Lower leg skin (tissue), 4 donors: ENCODE results near the gene ZDHHC6. TPM values are rescaled to one million over a fixed set of nuclear protein-coding genes. Genes with fewer than 3 reads are reported as not detected.
"Not testable (repeated sequence)": the region's sequence is repeated elsewhere in the genome, so short reads cannot be mapped to it uniquely, and the experiment has no call there.

Source experiments
- DNase-seq, 2 donors: peaks; one replicate each; pipeline ENCODE4 v3.0.0-alpha.2; 2019; ENCODE audit warnings: low spot score in 2 of 2
- H3K4me3 ChIP-seq: fragments of 200-600 bp; sonication (generic); 2 replicates; pipeline ENCODE4 v1.5.1; 2017; ENCODE audit warnings: mild to moderate bottlenecking, low read depth; ENCODE audit not compliant: poor library complexity, severe bottlenecking
- POLR2A ChIP-seq, 2 donors: fragments of 450-650 bp; IDR thresholded peaks; one replicate each; pipeline ENCODE4 v1.6.1; 2016 to 2017; ENCODE audit warnings: antibody characterized with exemption in 2 of 2, mild to moderate bottlenecking in 1 of 2, moderate library complexity in 1 of 2
- WGBS, 2 donors: methylation state at CpG; one replicate each; pipeline ENCODE4 v1.1.5; 2018; 5-methylcytosine and 5-hydroxymethylcytosine counted together
- intact Hi-C: fragments of 100-400 bp; cut with DNase I; formaldehyde crosslinking; loops from one replicate; pipeline ENCODE4 v1.15.0; 2023; ENCODE audit warnings: low total_unique reads
- total RNA-seq, 4 donors: library from RNA; depleted of rRNA; stranded (reverse); fragments of >200 nt; gene quantifications; one replicate each; pipeline ENCODE4 v1.1.0, GENCODE V29; 2016
- TF ChIP-seq, protein P1 (sequence below), 3 donors: fragments of 450-650 bp; IDR thresholded peaks; one replicate each; pipeline ENCODE4 v1.5.1; 2016; ENCODE audit warnings: antibody characterized with exemption in 3 of 3, mild to moderate bottlenecking in 3 of 3, moderate library complexity in 2 of 3

The ZDHHC6 gene
- total RNA-seq, 4 donors from 2014 or later, result 10.0 to 30.6 (median 15.8) TPM

DNA sequence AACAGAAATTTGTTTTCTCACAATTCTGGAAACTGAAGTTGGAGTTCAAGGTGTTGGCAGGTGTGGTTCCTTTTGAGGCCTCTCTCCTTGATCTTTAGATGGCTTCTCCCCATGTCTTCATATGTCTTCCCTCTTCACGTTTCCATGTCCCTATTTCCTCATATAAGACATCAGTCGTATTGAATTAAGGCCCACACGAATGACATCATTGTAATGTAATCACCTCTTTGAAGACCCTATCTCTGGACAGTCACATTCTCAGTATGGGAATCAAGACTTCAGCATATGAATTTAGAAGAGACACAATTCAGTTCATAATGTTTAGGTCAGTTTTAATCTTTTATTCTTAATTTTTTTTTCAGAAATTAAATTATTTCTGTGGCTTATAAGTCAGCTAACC is 20.1 kb upstream of the ZDHHC6 start:
- no peak for DNase-seq
- intact Hi-C loops, result no loop called here
- H3K4me3 ChIP-seq, result no peak overlapping the region
- WGBS, 2 donors, result 93 to 95% methylated on average over 3 of the region's 3 CpGs
- TF ChIP-seq, protein P1, sequence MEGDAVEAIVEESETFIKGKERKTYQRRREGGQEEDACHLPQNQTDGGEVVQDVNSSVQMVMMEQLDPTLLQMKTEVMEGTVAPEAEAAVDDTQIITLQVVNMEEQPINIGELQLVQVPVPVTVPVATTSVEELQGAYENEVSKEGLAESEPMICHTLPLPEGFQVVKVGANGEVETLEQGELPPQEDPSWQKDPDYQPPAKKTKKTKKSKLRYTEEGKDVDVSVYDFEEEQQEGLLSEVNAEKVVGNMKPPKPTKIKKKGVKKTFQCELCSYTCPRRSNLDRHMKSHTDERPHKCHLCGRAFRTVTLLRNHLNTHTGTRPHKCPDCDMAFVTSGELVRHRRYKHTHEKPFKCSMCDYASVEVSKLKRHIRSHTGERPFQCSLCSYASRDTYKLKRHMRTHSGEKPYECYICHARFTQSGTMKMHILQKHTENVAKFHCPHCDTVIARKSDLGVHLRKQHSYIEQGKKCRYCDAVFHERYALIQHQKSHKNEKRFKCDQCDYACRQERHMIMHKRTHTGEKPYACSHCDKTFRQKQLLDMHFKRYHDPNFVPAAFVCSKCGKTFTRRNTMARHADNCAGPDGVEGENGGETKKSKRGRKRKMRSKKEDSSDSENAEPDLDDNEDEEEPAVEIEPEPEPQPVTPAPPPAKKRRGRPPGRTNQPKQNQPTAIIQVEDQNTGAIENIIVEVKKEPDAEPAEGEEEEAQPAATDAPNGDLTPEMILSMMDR (IDR thresholded peaks at IDR 0.05), result no peak
- TF ChIP-seq POLR2A (IDR thresholded peaks at IDR 0.05), result no peak

DNA sequence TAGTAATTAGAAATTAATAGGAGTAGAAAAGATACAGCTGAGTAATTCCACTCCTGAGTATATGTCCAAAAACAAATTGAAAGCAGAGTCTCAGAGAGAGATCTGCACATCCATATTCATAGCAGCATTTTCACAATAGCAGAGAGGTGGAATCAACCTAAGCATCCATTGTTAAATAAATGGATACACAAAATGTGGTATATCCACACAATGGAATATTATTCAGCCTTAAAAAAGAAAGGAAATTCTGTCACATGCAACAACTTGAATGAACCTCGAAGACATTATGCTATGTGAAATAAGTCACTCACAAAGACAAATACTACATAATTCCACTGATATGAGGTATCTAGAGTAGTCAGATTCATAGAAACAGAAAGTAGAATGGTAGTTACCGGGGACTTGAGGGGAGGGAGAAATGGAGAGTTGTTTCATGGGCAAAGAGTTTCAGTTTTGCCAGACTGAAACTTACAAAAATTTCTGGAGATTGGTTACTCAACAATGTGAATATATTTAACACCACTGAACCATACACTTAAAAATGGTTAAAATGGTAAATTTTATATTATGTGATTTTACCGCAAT is 18.7 kb upstream of the ZDHHC6 start:
- 94 to 96% methylated on average over 3 of the region's 3 CpGs for WGBS, 2 donors

DNA sequence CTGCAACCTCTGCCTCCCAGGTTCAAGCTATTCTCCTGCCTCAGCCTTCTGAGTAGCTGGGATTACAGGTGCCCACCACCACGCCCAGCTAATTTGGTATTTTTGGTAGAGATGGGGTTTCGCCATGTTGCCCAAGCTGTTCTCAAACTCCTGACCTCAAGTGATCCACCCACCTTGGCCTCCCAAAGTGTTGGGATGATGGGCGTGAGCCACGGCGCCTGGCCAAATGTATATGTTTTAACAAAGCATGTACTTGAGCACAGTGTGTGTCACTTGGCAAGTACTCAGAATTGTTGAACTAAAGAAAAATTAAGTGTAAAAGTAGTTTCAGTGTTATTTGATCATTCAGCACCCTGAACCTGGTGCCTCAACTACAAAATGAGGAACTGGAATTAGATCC is 17.4 kb upstream of the ZDHHC6 start:
- DNase-seq, H3K4me3 ChIP-seq, intact Hi-C loops: not testable (repeated sequence)
- WGBS, 2 donors, result 91% methylated on average over 5 of the region's 5 CpGs

More for the DNA sequence above, 18.7 kb upstream of the ZDHHC6 start:
- intact Hi-C loops, result no loop called here
- no peak for DNase-seq
- no peak overlapping the region for H3K4me3 ChIP-seq
- TF ChIP-seq, protein P1 (IDR thresholded peaks at IDR 0.05), result no peak
- TF ChIP-seq POLR2A (IDR thresholded peaks at IDR 0.05), result no peak

DNA sequence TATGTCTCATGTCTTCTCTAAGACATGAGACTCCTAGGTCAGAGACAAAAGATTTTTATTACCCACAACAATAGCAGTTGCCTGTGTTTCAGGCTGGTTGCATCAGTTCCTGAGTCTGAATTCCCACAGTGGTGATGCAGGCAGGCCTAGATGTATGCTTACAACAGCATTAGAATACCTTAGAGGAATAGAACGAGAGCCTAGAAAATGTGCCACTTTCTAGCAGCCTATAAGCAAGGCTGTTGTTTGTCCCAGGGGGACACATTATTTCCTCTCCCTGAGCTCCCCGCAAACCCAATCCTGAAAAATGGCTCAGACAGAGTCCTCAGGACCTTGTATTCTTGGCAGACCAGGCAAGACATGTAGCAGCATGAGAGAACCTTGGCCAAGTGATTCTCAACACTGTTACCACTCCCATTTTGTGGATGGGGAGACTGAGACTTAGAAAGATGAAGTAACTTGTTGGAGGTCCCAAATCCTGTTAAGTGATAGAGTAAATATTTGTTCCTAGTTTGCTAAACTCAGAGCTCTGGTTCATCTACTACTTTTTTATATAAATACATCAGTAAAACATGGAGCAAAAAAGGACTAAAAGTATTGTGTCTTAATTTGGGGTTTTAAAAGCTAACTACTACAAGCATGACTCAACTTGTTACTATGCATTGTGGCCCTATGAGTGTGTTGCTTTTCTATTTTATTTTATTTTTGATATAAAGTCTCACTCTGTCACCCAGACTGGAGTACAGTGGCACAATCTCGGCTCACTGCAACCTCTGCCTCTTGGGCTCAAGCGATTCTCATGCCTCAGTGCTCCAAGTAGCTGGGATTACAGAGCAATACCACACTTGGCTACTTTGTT is 14.5 kb upstream of the ZDHHC6 start:
- no peak for TF ChIP-seq POLR2A (IDR thresholded peaks at IDR 0.05)
- TF ChIP-seq, protein P1 (IDR thresholded peaks at IDR 0.05), result no peak
- DNase-seq, result no peak
- intact Hi-C loops, result no loop called here
- no peak overlapping the region for H3K4me3 ChIP-seq
- WGBS, 2 donors, result 95 to 96% methylated on average over 4 of the region's 4 CpGs

DNA sequence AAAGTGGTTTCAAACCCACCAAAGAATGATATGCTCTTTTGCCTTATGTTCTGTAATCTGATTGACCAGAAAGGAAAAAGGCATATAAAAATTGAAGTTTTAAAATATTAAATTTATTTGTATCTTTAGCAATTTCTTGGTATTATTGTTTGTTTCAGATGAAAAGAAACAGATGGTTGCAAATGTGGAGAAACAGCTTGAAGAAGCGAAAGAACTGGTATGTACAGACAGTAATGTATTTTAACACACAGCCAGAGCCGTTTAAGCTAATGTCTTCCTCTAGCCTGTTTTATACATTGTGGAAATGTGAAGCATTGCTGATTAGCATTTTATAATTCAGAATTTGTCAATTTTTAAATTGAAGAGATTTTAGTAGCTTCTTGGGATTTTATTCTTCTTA is 13.7 kb upstream of the ZDHHC6 start:
- DNase-seq, result no peak
- TF ChIP-seq, protein P1 (IDR thresholded peaks at IDR 0.05), result no peak
- no peak for TF ChIP-seq POLR2A (IDR thresholded peaks at IDR 0.05)
- intact Hi-C loops, result no loop called here
- WGBS, 2 donors, result 94 to 96% methylated on average over 2 of the region's 2 CpGs
- H3K4me3 ChIP-seq, result no peak overlapping the region

DNA sequence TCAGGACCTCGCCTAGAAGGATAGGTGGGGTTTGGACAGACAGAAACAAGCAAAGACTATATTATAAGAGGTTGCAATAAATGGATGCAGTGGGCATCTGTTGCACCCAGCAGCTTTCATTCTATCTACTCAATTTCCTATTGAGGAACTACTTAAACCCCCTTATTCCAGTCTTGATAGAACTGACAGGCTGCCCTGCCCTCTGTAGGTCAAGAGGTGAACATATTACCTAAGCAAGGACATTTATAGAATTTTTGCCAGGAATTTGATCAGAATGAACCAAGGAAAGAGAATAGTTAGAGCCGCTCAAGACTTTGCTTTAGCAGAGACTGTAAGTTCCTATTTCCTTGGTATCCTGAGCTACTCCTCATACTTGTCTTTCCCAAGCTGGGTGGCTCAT is 9.8 kb upstream of the ZDHHC6 start:
- no peak overlapping the region for H3K4me3 ChIP-seq
- TF ChIP-seq, protein P1 (IDR thresholded peaks at IDR 0.05), result no peak
- TF ChIP-seq POLR2A (IDR thresholded peaks at IDR 0.05), result no peak
- WGBS, 2 donors, result 98% methylated on average over 2 of the region's 2 CpGs
- intact Hi-C loops, result loop anchor here (5.0 kb wide), 1 partner anchor 1304 kb away; no protein-coding TSS in a partner anchor
- no peak for DNase-seq
